HepG2 (cell line): ENCODE measurements around the gene WWC1. TPM values are rescaled to one million over a fixed set of nuclear protein-coding genes. Genes with fewer than 3 reads are reported as not detected.
A peak's percentile ranks its signal among the peaks of the same experiment; 100 is the strongest.

Source experiments
- BCLAF1 ChIP-seq: fragments of 450-650 bp; IDR thresholded peaks from 2 replicates; pipeline ENCODE4 v1.6.1; 2017; ENCODE audit warnings: mild to moderate bottlenecking
- HNRNPK ChIP-seq: fragments of 200-400 bp; formaldehyde crosslinking; IDR thresholded peaks from 2 replicates; pipeline ENCODE4 v1.6.1; 2018; ENCODE audit warnings: low read length, low read depth, moderate library complexity, mild to moderate bottlenecking; ENCODE audit not compliant: poor library complexity, severe bottlenecking
- IRX3 ChIP-seq: sonication (generic); formaldehyde crosslinking; IDR thresholded peaks from 2 replicates; pipeline ENCODE4 v1.8.1; 2023; ENCODE audit warnings: mild to moderate bottlenecking, low read depth, missing genetic modification reagents, borderline replicate concordance
- MEIS2 ChIP-seq: sonication (generic); formaldehyde crosslinking; IDR thresholded peaks from 2 replicates; pipeline ENCODE4 v1.9.0; 2021; ENCODE audit warnings: mild to moderate bottlenecking, missing genetic modification reagents
- MYPOP ChIP-seq: sonication (generic); formaldehyde crosslinking; IDR thresholded peaks from 2 replicates; pipeline ENCODE4 v1.8.1; 2023; ENCODE audit warnings: mild to moderate bottlenecking, moderate library complexity, missing genetic modification reagents
- NCOA2 ChIP-seq: sonication (generic); formaldehyde crosslinking; IDR thresholded peaks from 2 replicates; pipeline ENCODE4 v1.8.0; 2022; ENCODE audit warnings: inconsistent platforms
- SAP130 ChIP-seq: IDR thresholded peaks from 2 replicates; pipeline ENCODE4 v1.6.1; 2016; ENCODE audit warnings: low read depth
- TOE1 ChIP-seq: sonication (generic); formaldehyde crosslinking; IDR thresholded peaks from 2 replicates; pipeline ENCODE4 v1.4.0; 2020; ENCODE audit warnings: mild to moderate bottlenecking, missing genetic modification reagents
- TRAFD1 ChIP-seq: sonication (generic); formaldehyde crosslinking; IDR thresholded peaks from 2 replicates; pipeline ENCODE4 v1.5.1; 2020; ENCODE audit warnings: missing genetic modification reagents, mild to moderate bottlenecking, borderline replicate concordance
- ZBTB25 ChIP-seq: IDR thresholded peaks from 2 replicates; pipeline ENCODE4 v1.6.1; 2018; ENCODE audit warnings: missing genetic modification reagents
- ZNF136 ChIP-seq: sonication (generic); formaldehyde crosslinking; IDR thresholded peaks from 2 replicates; pipeline ENCODE4 v1.8.1; 2022; ENCODE audit warnings: low read depth, mild to moderate bottlenecking, moderate library complexity, missing genetic modification reagents
- ZNF235 ChIP-seq: sonication (generic); formaldehyde crosslinking; IDR thresholded peaks from 2 replicates; pipeline ENCODE4 v1.8.1; 2023; ENCODE audit warnings: mild to moderate bottlenecking, missing genetic modification reagents, borderline replicate concordance
- ZNF432 ChIP-seq: sonication (generic); formaldehyde crosslinking; IDR thresholded peaks from 2 replicates; pipeline ENCODE4 v1.5.0; 2020; ENCODE audit warnings: missing genetic modification reagents, mild to moderate bottlenecking, borderline replicate concordance
- ZNF510 ChIP-seq: sonication (generic); formaldehyde crosslinking; IDR thresholded peaks from 2 replicates; pipeline ENCODE4 v1.4.0; 2020; ENCODE audit warnings: low read depth, mild to moderate bottlenecking, missing genetic modification reagents
- ZNF549 ChIP-seq: sonication (generic); formaldehyde crosslinking; IDR thresholded peaks from 2 replicates; pipeline ENCODE4 v1.5.0; 2020; ENCODE audit warnings: missing genetic modification reagents
- ZNF562 ChIP-seq: sonication (generic); formaldehyde crosslinking; IDR thresholded peaks from 2 replicates; pipeline ENCODE4 v1.8.0; 2022; ENCODE audit warnings: missing genetic modification reagents, borderline replicate concordance
- ZNF576 ChIP-seq: sonication (generic); formaldehyde crosslinking; IDR thresholded peaks from 2 replicates; pipeline ENCODE4 v1.4.0; 2020; ENCODE audit warnings: mild to moderate bottlenecking, missing genetic modification reagents
- ZNF816 ChIP-seq: sonication (generic); formaldehyde crosslinking; IDR thresholded peaks from 2 replicates; pipeline ENCODE4 v1.8.0; 2022; ENCODE audit warnings: missing genetic modification reagents, mild to moderate bottlenecking, borderline replicate concordance
- ZNF878 ChIP-seq: sonication (generic); formaldehyde crosslinking; IDR thresholded peaks from 2 replicates; pipeline ENCODE4 v1.8.1; 2023; ENCODE audit warnings: mild to moderate bottlenecking, missing genetic modification reagents, moderate library complexity
- polyA plus RNA-seq, 8 experiments: library from polyadenylated mRNA; depleted of rRNA in 3 of 8; stranded (reverse) in 7 of 8; unstranded in 1 of 8; fragments of >200 nt; fragmentation: Illumina TruSeq in 4 of 8; extraction: Trizol in 4 of 8; gene quantifications; 2 replicates each; pipeline versions ENCODE4 v1.2.1 to v1.2.3, GENCODE V29; 2011 to 2016; ENCODE audit warnings: low read depth in 4 of 8, missing spikeins in 1 of 8, mixed read lengths in 1 of 8; ENCODE audit not compliant: insufficient read depth in 1 of 8
- total RNA-seq, 5 experiments: library from RNA; depleted of rRNA; stranded (reverse); fragments of >200 nt; fragmentation: Illumina TruSeq; extraction: Trizol; gene quantifications; 2 replicates each; pipeline ENCODE4 v1.2.3, GENCODE V29; 2016; ENCODE audit warnings: low read depth in 1 of 5

WWC1 gene
- total and polyA plus RNA-seq, 2 of the 13 experiments (the other 11 are each of a cell fraction or from before 2014, with no cell fraction given) = 8.3 to 17.9 TPM

GRCh38 chr5:168486136-168486879, 194.9 kb downstream of the WWC1 start, which contains the start of gene RARS1 (continued):
- TF ChIP-seq ZNF816 (CRISPR knock-in tag) (no peak), MEIS2 (CRISPR knock-in tag) (peak; percentile 70; the same call in 1 of the 2 replicates), IRX3 (CRISPR knock-in tag) (0 out of 2 replicates have a peak, but pooled peaks have one; percentile 18), MYPOP (CRISPR knock-in tag) (peak; percentile 43; the same call in 1 of the 2 replicates), ZNF235 (CRISPR knock-in tag) (peak; percentile 46; the same call in 1 of the 2 replicates), NCOA2 (CRISPR knock-in tag) (peak; percentile 21; the same call in 1 of the 2 replicates), BCLAF1 (no peak), ZNF549 (no peak), ZNF576 (CRISPR knock-in tag) (no peak), HNRNPK (no peak), ZNF432 (CRISPR knock-in tag) (no peak), ZNF878 (CRISPR knock-in tag) (peak; percentile 63; the same call in 1 of the 2 replicates), ZNF136 (0 out of 2 replicates have a peak, but pooled peaks have one; percentile 20), ZNF562 (CRISPR knock-in tag) (no peak), ZBTB25 (CRISPR knock-in tag) (peak; percentile 87), SAP130 (CRISPR knock-in tag) (peak; percentile 94), ZNF510 (CRISPR knock-in tag) (no peak; the same call in 1 of the 2 replicates), TOE1 (CRISPR knock-in tag) (peak; percentile 71; the same call in 1 of the 2 replicates), TRAFD1 (CRISPR knock-in tag) (no peak)
